ENCODE measurements around the gene INSM1.

The INSM1 gene

GRCh38 chr20:20395087-20395486 lies 27.2 kb downstream of the INSM1 start:
- DNase-seq (ENCODE audit: low spot score), result no peak

- no peak for DNase-seq (ENCODE audit: low spot score)
These were observed 28.1 kb downstream of the INSM1 start for GRCh38 chr20:20395903-20396568.

GRCh38 chr20:20396794-20397193 lies 28.9 kb downstream of the INSM1 start:
- DNase-seq (ENCODE audit: low spot score), result no peak

- no peak for DNase-seq (ENCODE audit: low spot score)
These were observed 30.2 kb downstream of the INSM1 start for GRCh38 chr20:20398123-20398522.

- no peak for DNase-seq (ENCODE audit: low spot score)
These were observed 31.9 kb downstream of the INSM1 start for GRCh38 chr20:20399531-20400500.

GRCh38 chr20:20401991-20402390 lies 34.1 kb downstream of the INSM1 start:
- no peak for DNase-seq (ENCODE audit: low spot score)

- DNase-seq (ENCODE audit: low spot score), result no peak
These were observed 36.7 kb downstream of the INSM1 start for GRCh38 chr20:20404633-20405032.

GRCh38 chr20:20405623-20406022 lies 37.7 kb downstream of the INSM1 start:
- no peak for DNase-seq (ENCODE audit: low spot score)

GRCh38 chr20:20406306-20406705 lies 38.4 kb downstream of the INSM1 start:
- no peak for DNase-seq (ENCODE audit: low spot score)

- DNase-seq (ENCODE audit: low spot score), result no peak
These were observed 40.2 kb downstream of the INSM1 start for GRCh38 chr20:20407891-20408805.

- DNase-seq (ENCODE audit: low spot score), result no peak
These were observed 41.4 kb downstream of the INSM1 start for GRCh38 chr20:20409331-20409730.

- no peak for DNase-seq (ENCODE audit: low spot score)
These were observed 42.8 kb downstream of the INSM1 start for GRCh38 chr20:20410678-20411077.

GRCh38 chr20:20411402-20411801 lies 43.5 kb downstream of the INSM1 start:
- no peak for DNase-seq (ENCODE audit: low spot score)

- DNase-seq (ENCODE audit: low spot score), result no peak
These were observed 43.9 kb downstream of the INSM1 start for GRCh38 chr20:20411836-20412235.

GRCh38 chr20:20412750-20413149 lies 44.8 kb downstream of the INSM1 start:
- no peak for DNase-seq (ENCODE audit: low spot score)

GRCh38 chr20:20413810-20414281 lies 45.9 kb downstream of the INSM1 start:
- no peak for DNase-seq (ENCODE audit: low spot score)

- DNase-seq (ENCODE audit: low spot score), result no peak
These were observed 46.8 kb downstream of the INSM1 start for GRCh38 chr20:20414640-20415220.

- no peak for DNase-seq (ENCODE audit: low spot score)
These were observed 47.4 kb downstream of the INSM1 start for GRCh38 chr20:20415321-20415720.

- no peak for DNase-seq (ENCODE audit: low spot score)
These were observed 50.2 kb downstream of the INSM1 start for GRCh38 chr20:20417876-20418676.
